ENCODE data around the gene UBE2Z.
"Not testable (repeated sequence)": the region's sequence is repeated elsewhere in the genome, so short reads cannot be mapped to it uniquely, and the experiment has no call there.

UBE2Z gene

DNA sequence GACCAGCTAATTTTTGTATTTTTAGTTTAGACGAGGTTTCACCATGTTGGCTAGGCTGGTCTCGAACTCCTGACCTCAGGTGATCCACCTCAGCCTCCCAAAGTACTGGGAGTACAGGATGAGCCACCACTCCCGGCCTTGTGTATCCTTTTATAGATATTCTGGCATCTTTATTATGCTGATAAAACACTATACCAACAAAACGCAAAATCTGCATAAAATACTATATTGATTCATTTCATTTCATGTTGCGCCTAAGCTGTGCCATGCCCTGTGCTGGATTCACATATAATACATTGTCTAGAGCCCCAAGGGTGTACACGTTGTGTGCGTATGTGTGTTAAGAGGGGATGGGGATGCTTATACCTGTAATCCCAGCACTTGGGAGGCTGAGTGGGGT lies 3.8 kb upstream of the UBE2Z start:
- no peak for DNase-seq (ENCODE audit: low spot score)

GRCh38 chr17:48905987-48906515 lies 2.2 kb upstream of the UBE2Z start:
- DNase-seq (ENCODE audit: low spot score), result no peak

- no peak for DNase-seq (ENCODE audit: low spot score)
These were observed 527 bp upstream of the UBE2Z start for GRCh38 chr17:48907713-48908046.

DNA sequence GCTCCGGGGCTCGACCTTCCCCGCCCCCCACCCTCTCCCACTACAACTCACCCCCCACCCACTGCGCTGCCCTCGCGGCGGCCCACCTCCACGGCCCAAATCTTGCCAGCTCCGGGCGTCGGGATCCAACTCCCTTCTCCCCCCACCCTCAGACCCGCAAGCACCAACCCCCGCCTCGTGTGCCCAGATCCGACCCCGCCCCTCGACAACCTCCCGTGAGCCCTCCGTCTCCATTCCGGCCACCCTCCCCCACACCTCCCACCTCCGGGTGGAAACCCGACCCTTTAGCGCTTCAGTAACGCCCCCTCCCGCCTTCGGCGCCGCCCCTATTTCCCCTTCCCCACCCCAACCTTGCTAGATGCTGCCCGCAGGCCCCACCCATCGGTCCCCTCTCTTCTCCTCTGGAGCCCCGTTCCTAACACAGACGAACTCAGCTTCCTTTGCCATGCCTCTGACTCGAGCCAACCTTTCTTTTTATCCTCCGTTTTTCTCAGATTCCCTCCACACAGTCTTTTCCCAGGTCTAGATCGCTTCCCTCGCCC lies 717 bp downstream of the UBE2Z start:
- DNase-seq (ENCODE audit: low spot score), result peak; percentile 73

DNA sequence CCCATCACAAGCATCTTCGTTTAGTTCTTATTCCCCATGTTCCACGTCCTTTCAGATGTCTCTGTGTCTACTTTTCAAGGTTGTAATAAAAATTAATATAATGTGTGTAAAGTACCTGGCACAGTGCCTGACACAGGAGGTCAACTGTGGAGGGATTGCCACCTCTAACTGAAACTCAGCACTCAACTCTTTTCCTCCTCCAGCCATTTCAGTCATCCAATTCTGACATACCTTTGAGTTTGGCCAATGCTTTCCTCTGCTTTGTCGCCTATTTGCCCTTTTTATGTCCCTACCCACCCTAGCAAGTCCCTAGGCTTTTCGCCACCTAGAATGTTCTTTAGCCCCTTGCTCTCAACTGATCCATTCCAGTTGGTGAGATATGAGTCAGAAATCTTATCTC lies 1.6 kb downstream of the UBE2Z start:
- no peak for DNase-seq (ENCODE audit: low spot score)

GRCh38 chr17:48910370-48910769 lies 2.2 kb downstream of the UBE2Z start:
- DNase-seq (ENCODE audit: low spot score), result no peak

GRCh38 chr17:48912476-48912875 lies 4.3 kb downstream of the UBE2Z start:
- no peak for DNase-seq (ENCODE audit: low spot score)

DNA sequence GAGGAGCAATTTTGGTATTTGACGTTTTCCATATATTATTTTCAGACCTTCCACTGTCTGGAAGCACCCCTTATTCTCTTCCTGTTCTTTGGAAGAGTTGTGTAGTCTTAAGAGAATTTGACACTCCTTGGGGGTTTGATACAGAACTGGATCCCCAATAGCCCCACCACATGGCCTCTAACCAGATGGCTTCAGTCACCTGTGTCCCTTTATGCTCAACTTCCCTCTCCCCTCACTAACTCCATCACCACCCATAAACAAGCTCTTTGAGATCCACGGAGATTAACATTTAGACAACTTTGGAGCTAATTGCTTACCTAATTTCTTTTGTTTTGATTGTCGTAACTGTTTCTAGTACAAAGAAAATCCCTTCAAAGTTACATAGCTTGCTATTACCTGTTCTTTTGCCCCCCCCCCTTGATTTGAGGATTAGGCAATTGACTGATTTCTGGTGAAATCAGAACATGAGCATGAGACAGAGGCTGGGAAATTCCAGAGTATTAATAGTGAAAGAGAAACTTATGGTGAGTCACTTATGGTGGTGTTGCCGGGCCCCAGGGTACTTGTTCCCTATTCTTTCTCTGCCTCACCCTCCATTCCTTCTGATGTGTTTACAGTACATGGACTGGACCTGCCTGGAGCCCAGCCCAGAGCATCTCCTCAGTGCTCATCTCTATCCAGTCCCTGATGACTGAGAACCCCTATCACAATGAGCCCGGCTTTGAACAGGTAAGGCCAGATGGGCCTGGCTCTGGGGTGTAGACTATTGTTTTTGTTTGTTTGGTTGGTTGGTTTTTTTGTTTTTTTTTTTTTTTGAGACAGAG lies 7.5 kb downstream of the UBE2Z start:
- DNase-seq (ENCODE audit: low spot score), result no peak

DNA sequence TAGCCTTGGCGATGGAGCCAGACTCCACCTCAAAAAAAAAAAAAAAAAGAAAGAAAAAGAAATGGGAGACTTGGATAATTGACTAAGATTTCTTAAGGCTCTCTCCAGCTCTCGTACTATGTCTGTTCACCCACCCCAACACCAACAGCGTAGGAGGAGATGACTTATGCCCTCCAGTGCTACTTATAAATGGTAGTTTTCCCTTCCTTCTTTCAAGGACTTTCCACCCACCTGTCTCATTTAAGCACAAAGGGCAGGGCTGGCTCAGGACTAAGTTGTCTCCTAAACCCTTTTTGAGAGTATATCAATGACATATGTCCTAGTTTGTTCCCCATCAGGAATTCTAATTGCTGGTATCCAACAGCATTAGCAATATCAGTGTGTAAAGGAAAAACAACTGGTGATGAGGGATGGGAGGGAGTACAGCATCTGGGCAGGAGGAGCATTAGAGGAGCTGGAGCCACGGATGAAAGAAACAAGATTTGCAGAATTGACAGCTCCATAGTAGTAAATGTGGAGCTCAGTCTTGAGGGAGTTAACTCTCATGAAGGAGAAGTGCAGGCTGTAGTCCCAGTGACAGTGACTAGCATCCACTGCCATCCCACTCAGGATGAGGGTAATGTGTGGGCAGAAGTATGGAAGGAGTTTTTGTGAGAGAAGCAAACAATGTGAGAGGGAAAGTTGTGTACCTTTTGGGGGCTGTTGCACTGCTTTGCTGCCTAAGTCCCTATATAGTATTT lies 17.2 kb downstream of the UBE2Z start:
- DNase-seq (ENCODE audit: low spot score), result no peak

DNA sequence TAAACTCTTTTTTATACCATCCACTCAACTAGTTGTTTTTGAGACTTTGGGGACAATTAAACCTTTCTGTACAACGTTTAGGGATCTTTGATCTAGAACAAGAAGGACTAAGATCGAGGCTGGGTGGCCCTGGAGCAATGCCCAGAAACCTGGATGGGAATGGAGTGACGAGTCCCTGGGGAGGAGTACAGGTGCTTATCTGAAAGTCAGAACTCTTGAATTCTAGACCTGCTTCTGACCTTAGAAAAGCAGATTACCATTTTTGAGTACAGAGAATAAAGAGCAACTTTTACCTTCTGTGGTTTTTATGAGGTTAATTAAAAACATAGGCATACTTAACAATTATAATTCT lies 17.8 kb downstream of the UBE2Z start:
- DNase-seq (ENCODE audit: low spot score), result no peak

DNA sequence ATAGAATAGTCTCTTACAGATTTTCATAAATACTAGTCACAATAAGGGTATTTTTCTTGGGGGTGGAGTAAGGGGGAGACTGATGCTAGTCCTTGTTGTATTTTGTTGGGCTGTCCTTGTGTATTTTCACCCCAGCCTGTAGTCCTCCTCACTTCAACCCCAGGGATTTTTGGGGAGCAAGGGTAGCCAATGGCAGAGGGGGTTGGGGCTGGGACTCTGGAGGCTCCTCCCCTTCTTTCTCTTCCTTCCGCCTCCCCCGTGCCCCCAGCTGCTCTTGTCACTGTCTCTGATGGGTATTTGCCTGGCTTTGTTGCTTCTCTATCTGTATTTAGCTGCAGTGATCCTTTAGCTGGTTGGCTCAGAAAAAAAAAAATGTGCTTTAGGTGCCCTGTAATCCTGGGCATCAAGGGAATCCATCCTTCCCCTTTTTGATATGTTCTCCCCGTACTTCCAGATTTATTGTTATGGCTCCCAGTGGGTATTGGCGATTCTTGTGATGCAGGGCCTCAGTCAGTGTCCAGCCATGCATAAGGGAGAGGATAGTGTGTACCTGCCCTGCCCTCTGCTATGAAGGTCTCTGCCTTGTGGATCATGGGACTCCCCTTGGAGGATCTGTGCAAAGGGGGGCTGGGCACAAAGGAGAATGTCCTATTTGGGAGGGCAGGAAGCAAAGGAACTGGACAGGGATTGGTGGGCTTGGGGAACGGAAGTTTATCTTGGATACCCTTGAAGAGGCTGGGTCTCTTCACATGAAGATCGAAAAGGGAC lies 20.0 kb downstream of the UBE2Z start:
- DNase-seq (ENCODE audit: low spot score), result no peak

DNA sequence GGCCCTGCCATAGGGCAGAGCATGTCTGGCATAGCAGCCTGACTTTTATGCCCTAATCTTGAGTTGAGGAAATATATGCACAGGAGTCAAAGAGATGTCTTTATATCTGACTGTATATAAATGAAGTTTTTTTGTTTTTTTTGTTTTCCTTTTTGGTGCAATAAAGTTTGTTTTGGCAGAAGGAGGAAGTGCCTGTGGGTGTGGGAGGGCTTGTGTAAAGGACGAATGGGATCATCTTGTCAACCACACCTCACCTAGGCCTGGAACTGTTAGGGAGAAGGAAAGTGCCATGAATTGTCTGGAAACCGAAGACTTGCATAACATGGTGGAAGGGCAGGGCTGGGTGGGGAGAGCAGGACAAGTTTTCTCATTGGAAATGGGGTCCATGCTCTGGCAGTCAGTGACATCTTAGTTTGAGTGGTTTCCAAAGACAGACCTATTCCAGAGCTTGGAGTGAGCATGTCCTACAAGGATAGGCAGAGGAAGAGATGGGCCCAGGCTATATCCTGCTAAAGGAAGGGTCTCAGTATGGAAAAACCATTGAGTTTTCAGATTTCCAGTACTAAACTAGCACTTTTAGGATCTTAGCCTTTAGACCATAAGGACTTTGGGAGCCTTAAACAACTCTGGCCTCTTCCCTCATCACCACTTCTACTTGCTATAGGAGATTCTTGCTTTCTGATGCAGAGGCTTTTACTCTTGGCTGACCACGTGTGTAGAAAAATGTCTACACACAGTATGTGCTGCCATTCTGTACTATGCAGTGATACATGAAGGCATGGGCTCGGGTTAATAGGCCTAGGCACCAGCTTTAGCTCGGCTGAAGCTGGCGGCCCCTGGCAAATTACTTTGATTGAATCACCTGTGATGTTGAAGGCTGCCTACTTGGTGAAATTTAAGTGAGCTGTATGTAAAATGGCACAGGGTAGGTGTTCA lies 20.9 kb downstream of the UBE2Z start:
- no peak for DNase-seq (ENCODE audit: low spot score)

DNA sequence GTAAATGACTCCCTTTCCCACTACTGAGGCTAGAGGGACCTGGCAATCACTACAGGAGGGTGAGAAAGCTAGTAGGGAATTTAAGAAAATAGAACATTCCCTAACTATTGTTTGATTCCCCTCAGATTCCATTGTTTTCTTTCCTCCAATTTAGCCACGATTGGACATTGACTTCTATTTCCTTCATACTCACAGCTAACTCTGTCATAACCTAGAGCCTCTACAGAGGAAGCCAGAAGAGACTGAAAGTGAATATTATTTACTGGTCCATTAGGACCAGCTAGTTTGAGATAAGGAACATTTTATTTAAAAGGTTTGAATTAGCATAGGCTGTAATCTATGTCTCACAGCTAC lies 21.6 kb downstream of the UBE2Z start:
- DNase-seq (ENCODE audit: low spot score), result no peak

DNA sequence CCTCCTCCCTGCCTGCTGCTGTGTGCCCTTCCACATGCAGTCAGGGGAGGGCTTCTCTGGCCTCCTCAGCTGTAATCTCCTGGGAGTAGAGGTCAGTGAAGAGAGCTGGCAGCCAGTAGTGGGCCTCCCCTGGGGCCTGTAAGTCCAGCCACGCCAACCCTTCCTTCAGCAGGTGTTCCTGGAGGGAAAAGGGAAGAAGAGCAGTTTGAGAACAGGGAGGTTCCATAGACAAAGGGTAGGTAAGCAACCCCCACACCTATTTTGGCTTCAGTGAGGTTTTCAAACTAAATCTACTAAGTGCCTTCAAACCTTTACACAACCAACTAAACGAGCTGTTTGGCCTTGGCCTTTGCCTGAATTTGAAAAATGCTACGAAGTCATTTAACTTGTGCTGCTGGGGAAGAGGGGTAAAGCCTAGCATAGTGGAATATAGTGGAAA lies 22.2 kb downstream of the UBE2Z start:
- DNase-seq (ENCODE audit: low spot score), result no peak

- DNase-seq (ENCODE audit: low spot score), result no peak
These were observed 24.8 kb downstream of the UBE2Z start for GRCh38 chr17:48933035-48933434.

DNA sequence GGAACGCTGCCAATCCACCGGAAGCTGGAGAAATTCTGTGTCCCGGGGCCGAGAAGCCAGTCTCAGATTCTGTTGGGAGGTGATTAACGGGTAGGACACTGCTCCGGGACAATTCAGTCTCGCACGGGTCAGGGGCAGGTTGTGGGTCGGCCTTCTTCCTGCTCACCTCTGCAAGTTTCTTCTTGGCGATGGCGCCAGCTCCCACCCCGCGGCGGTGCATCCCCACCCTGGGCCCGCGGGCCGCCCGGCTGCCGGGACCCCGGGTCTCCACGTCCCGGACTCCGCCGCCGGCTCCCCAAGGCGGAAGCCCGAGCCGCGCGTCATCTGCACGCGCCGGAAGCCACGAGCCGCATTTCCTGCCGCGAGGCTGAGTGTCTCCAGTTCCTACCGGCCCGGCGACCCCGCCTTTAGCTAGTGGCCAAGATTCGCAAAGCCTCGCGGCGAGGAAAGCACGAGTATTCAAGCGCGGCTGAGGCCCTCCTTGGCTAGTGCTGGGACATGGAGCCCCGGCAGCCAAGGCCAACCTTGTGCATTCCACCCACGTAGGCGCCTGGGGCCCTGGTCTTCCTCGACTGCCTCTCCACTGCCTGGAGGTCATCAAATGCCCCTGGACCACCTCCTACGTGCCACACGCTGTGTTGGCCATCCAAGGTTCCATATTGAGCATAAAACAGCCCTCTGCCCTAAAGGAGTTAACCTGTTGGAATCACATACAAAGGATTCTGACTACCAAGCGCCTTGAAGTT lies 36.5 kb downstream of the UBE2Z start, which contains the start of gene SNF8:
Gene SNF8 (minus strand): TSS at position 328 of the 746 bp plus-strand sequence. CDS start 108 bp downstream, at position 220.
- DNase-seq (ENCODE audit: low spot score), result peak; percentile 85

DNA sequence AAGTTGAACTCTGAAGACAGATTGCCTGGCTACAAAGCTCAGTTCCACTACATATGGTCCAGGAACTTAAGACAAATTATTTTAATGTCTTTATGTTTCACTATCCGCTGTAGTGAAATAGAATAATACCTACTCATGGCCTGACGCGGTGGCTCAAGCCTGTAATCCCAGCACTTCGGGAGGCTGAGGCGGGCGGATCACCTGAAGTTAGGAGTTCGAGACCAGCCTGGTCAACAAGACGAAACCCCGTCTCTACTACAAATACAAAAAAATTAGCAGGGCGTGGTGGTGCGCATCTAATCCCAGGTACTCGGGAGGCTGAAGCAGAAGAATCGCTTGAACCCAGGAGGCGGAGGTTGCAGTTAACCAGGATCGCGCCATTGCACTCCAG lies 37.0 kb downstream of the UBE2Z start:
- not testable (repeated sequence) for DNase-seq (ENCODE audit: low spot score)

DNA sequence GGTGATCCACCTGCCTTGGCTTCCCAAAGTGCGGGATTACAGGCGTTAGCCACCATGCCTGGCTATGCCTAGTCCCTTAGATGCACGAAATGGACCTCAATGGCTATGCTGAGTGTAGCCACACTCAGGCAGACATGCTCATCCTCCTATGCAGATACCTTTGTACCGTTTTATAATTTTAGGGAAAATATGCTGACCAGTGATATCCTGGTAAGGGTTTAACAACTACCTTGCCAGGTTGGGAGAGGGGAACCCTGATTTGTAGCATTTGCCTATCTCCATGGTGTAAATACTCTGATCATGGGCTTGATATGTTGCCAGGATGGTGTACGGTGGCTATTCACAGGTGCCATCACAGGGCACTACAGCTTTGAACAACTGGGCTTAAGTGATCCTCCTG lies 43.4 kb downstream of the UBE2Z start:
- no peak for DNase-seq (ENCODE audit: low spot score)

DNA sequence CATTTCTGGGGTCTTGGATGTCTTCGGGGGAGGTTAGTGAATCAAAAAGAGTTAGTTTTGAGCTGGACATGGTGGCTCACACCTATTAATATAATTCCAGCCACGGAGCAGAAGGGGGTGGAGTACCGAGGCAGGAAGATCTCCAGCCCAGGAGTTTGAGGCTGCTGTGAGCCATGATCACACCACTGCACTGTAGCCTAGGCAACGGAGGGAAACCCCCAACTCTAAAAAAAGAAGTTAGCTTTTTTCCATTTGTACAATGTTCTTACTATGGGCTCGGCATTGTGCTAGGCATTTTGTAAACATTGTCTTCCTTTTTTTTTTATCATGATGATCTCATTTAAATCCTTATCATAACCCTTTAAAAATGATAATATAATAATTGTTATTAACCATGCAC lies 44.7 kb downstream of the UBE2Z start:
- no peak for DNase-seq (ENCODE audit: low spot score)

GRCh38 chr17:48954300-48954755 lies 46.1 kb downstream of the UBE2Z start:
- peak; percentile 75 for DNase-seq (ENCODE audit: low spot score)
